GM23248 (cell line): ENCODE measurements around the gene RIC1. TPM values are rescaled to one million over a fixed set of nuclear protein-coding genes. Genes with fewer than 3 reads are reported as not detected.
"Not testable (repeated sequence)": the region's sequence is repeated elsewhere in the genome, so short reads cannot be mapped to it uniquely, and the experiment has no call there.

Experiments used
- DNase-seq: peaks from one replicate; pipeline ENCODE4 v3.0.0-alpha.2; 2015
- H2AFZ ChIP-seq: fragments of 200-600 bp; sonication (generic); 2 replicates; pipeline ENCODE4 v1.6.1; 2016; ENCODE audit warnings: antibody characterized with exemption
- H3F3A ChIP-seq: fragments of 200-600 bp; sonication (generic); 2 replicates; pipeline ENCODE4 v1.6.1; 2016; ENCODE audit warnings: mild to moderate bottlenecking, antibody characterized with exemption, mixed run types; ENCODE audit not compliant: insufficient read depth
- H3K27ac ChIP-seq: fragments of 200-600 bp; sonication (generic); 2 replicates; pipeline ENCODE4 v1.5.1; 2016; ENCODE audit warnings: mild to moderate bottlenecking
- H3K27me3 ChIP-seq: fragments of 200-600 bp; sonication (generic); replicated peaks from 2 replicates; pipeline ENCODE4 v1.6.1; 2016; ENCODE audit warnings: mild to moderate bottlenecking; ENCODE audit not compliant: insufficient read depth
- H3K36me3 ChIP-seq: fragments of 200-600 bp; sonication (generic); 2 replicates; pipeline ENCODE4 v1.6.1; 2016; ENCODE audit warnings: low read depth, mild to moderate bottlenecking
- H3K4me1 ChIP-seq: fragments of 200-600 bp; sonication (generic); 2 replicates; pipeline ENCODE4 v1.6.1; 2016; ENCODE audit warnings: mild to moderate bottlenecking; ENCODE audit not compliant: insufficient read depth
- H3K4me2 ChIP-seq: fragments of 200-600 bp; sonication (generic); one replicate; pipeline ENCODE4 v1.6.1; 2016; ENCODE audit warnings: mild to moderate bottlenecking; ENCODE audit not compliant: unreplicated experiment
- H3K4me3 ChIP-seq: fragments of 200-600 bp; sonication (generic); 2 replicates; pipeline ENCODE4 v1.5.1; 2016; ENCODE audit warnings: mild to moderate bottlenecking
- H3K79me2 ChIP-seq: fragments of 200-600 bp; sonication (generic); 2 replicates; pipeline ENCODE4 v1.6.1; 2016; ENCODE audit warnings: mild to moderate bottlenecking; ENCODE audit not compliant: insufficient read depth
- H3K9ac ChIP-seq: fragments of 200-600 bp; sonication (generic); 2 replicates; pipeline ENCODE4 v1.6.1; 2016; ENCODE audit warnings: mild to moderate bottlenecking
- H3K9me2 ChIP-seq: fragments of 200-600 bp; sonication (generic); 2 replicates; pipeline ENCODE4 v1.6.1; 2016; ENCODE audit warnings: mixed run types, mild to moderate bottlenecking, moderate library complexity; ENCODE audit not compliant: insufficient read depth
- H3K9me3 ChIP-seq: fragments of 200-600 bp; sonication (generic); one replicate; pipeline ENCODE4 v1.6.1; 2017; ENCODE audit warnings: low read depth
- H4K20me1 ChIP-seq: fragments of 200-600 bp; sonication (generic); 2 replicates; pipeline ENCODE4 v1.6.0; 2016; ENCODE audit not compliant: insufficient read depth
- EZH2 ChIP-seq: fragments of 200-600 bp; sonication (generic); IDR thresholded peaks from 2 replicates; pipeline ENCODE4 v1.6.1; 2018; ENCODE audit warnings: antibody characterized with exemption, mild to moderate bottlenecking; ENCODE audit not compliant: insufficient read depth, poor library complexity, severe bottlenecking
- EZH2phosphoT487 ChIP-seq: fragments of 200-600 bp; sonication (generic); IDR thresholded peaks from 2 replicates; pipeline ENCODE4 v1.6.1; 2018; ENCODE audit warnings: antibody characterized with exemption, moderate library complexity, mild to moderate bottlenecking, low read depth; ENCODE audit not compliant: insufficient read depth
- WGBS, 2 experiments: methylation state at CpG; one replicate each; pipeline ENCODE4 v1.1.6; 2015 to 2017; ENCODE audit warnings: low lambda C conversion rate in 2 of 2, low coverage in 1 of 2; ENCODE audit errors: missing lambda C conversion rate in 2 of 2; 5-methylcytosine and 5-hydroxymethylcytosine counted together
- in situ Hi-C: fragments of 300-500 bp; cut with MboI; formaldehyde crosslinking; loops from 2 replicates; pipeline ENCODE4 v1.15.0; 2020
- polyA plus RNA-seq: library from polyadenylated mRNA; unstranded; fragments of >200 nt; fragmentation: Nextera tagmentation; extraction: Ambion mirVana; gene quantifications from 2 replicates; pipeline ENCODE4 v1.2.1, GENCODE V29; 2016
- total RNA-seq: library from RNA; depleted of rRNA; stranded (reverse); fragments of >200 nt; shearing (Covaris generic); gene quantifications from 2 replicates; pipeline ENCODE4 v1.2.3, GENCODE V29; 2014

Gene RIC1
- total and polyA plus RNA-seq, 2 experiments from 2014 or later, result 13.0 to 48.7 TPM

DNA sequence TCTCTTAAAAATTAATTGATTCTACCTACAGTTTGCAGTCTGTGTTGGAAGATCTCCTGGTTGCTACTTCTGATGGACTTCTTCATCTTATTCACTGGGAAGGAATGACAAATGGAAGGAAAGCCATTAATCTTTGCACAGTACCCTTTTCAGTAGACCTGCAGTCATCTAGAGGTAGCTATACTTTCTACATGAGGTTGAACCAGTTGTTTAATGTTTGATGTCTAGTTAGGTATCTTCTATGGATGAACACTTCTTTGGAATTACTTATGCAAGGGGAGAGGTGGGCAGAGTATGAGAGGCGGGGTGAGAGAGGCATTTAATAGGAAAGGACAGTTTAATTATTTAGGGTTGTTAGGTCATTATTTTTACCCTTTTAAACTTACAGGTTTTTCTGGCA is 91.2 kb downstream of the RIC1 start:
- no peak overlapping the region for H2AFZ ChIP-seq
- H3K4me3 ChIP-seq, result no peak overlapping the region
- no peak for DNase-seq
- TF ChIP-seq EZH2phosphoT487 (no peak), EZH2 (no peak)
- no peak overlapping the region for H3K27ac ChIP-seq
- H3F3A ChIP-seq, result peaks cover 27% of the 10 kb centered on the region
- 95 to 100% methylated on average over 1 of the region's 1 CpG for WGBS, 2 experiments
- H3K9ac ChIP-seq, result no peak overlapping the region
- H3K9me3 ChIP-seq, result no peaks in the 10 kb centered on the region
- H3K4me2 ChIP-seq, result peak overlapping the region; percentile 60
- in situ Hi-C loops, result no loop called here
- peaks cover 42% of the 10 kb centered on the region for H3K36me3 ChIP-seq
- H3K79me2 ChIP-seq, result peaks cover 40% of the 10 kb centered on the region
- no peaks in the 10 kb centered on the region for H3K27me3 ChIP-seq
- no peaks in the 10 kb centered on the region for H4K20me1 ChIP-seq
- no peaks in the 10 kb centered on the region for H3K9me2 ChIP-seq
- H3K4me1 ChIP-seq, result peaks cover 28% of the 10 kb centered on the region

DNA sequence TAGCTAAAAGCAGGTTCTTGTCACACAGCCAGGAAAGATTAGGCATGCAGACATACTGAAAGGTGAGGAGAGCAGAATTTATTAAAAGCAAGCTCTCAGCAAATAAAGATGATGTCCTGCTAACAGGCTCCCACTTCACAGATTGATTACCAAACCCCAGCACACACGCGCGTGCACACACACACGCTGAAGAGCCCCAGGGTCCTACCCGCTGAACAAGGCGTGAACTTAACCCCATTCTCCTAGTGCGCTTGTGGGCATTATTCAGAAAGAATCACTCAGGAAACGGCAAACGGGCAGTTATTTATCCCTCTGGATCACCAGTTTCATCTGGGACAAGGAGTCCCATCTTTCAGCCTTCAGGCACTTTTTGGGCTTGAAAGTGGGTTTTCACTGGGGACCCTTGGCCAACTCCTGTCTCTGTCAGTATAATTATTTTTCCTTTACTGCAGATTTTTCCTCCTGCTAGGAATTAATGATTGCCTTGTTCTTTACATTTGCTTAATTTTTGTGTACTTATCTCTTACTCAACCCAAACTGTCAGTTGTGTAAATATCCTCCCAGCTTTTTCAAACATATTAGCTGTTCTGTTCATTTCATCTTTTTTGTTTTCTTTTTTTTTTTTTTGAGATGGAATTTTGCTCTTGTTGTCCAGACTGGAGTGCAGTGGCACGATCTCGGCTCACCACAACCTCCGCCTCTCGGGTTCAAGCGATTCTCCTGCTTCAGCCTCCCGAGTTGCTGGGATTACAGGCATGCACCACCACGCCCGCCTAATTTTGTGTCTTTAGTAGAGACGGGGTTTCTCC is 92.6 kb downstream of the RIC1 start:
- Histone ChIP-seq H3K4me3 (no peak overlapping the region), H3K27ac (no peak overlapping the region), H3K4me2 (no peak overlapping the region), H3K4me1 (peaks cover 26% of the 10 kb centered on the region), H3F3A (peaks cover 27% of the 10 kb centered on the region), H2AFZ (no peak overlapping the region), H3K79me2 (peaks cover 44% of the 10 kb centered on the region), H3K9me3 (no peaks in the 10 kb centered on the region), H3K9ac (no peak overlapping the region), H3K27me3 (no peaks in the 10 kb centered on the region), H4K20me1 (no peaks in the 10 kb centered on the region), H3K9me2 (no peaks in the 10 kb centered on the region), H3K36me3 (peaks cover 35% of the 10 kb centered on the region; the same call in 1 of the 2 replicates)
- in situ Hi-C loops, result no loop called here
- TF ChIP-seq EZH2phosphoT487 (no peak), EZH2 (no peak)
- WGBS, 2 experiments, result 96% methylated on average over 18 of the region's 18 CpGs
- DNase-seq, result no peak

DNA sequence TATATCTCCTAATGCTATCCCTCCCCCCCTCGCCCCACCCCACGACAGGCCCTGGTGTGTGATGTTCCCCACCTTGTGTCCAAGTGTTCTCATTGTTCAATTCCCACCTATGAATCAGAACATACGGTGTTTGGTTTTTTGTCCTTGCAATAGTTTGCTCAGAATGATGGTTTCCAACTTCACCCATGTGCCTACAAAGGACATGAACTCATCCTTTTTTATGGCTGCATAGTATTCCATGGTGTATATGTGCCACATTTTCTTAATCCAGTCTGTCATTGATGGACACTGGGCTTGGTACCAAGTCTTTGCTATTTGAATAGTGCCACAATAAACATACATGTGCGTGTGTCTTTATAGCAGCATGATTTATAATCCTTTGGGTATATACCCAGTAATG is 93.8 kb downstream of the RIC1 start:
- Histone ChIP-seq H3K79me2 (peaks cover 44% of the 10 kb centered on the region), H3K36me3 (peaks cover 36% of the 10 kb centered on the region; the same call in 1 of the 2 replicates)
- in situ Hi-C loops, result not testable (repeated sequence)

DNA sequence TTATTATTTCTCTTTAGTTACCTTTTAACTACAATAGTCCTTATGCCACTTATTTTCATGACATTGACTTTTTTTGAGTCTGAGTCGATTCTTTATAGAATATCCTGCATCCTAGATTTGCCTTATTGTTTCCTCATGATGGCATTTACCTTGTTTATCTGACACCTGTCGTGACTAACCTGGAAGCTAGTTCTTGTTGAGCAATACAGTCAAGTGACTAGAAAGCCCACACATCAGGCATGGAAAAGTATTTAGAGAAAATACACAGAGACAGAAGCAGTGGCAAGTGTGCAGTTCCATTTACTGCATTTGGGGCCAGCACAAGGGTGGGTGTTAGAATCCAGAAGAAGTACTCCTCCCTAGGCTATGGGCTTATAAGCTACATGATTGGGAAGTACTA is 106.2 kb downstream of the RIC1 start:
- Histone ChIP-seq H2AFZ (no peak overlapping the region), H3K4me1 (no peaks in the 10 kb centered on the region), H3K4me2 (no peak overlapping the region), H3K4me3 (no peak overlapping the region), H3K27me3 (no peaks in the 10 kb centered on the region), H4K20me1 (no peaks in the 10 kb centered on the region), H3K9ac (no peak overlapping the region), H3K9me3 (no peaks in the 10 kb centered on the region), H3K36me3 (peaks cover 14% of the 10 kb centered on the region; the same call in 1 of the 2 replicates), H3K27ac (no peak overlapping the region), H3K9me2 (no peaks in the 10 kb centered on the region), H3F3A (no peaks in the 10 kb centered on the region), H3K79me2 (peaks cover 7% of the 10 kb centered on the region)
- in situ Hi-C loops, result no loop called here
- TF ChIP-seq EZH2phosphoT487 (no peak), EZH2 (no peak)
- WGBS, 2 experiments, result 100% methylated on average over 2 of the region's 2 CpGs
- DNase-seq, result no peak

More for the DNA sequence above, 93.8 kb downstream of the RIC1 start:
- not testable (repeated sequence) for DNase-seq, H3K27ac ChIP-seq, H3K4me2 ChIP-seq, H3K9ac ChIP-seq, H4K20me1 ChIP-seq, H3K9me2 ChIP-seq, H2AFZ ChIP-seq, H3K27me3 ChIP-seq, H3K9me3 ChIP-seq, H3K4me3 ChIP-seq
- WGBS, 2 experiments, result 95 to 98% methylated on average over 4 of the region's 4 CpGs
- Histone ChIP-seq H3F3A (peaks cover 27% of the 10 kb centered on the region), H3K4me1 (peaks cover 26% of the 10 kb centered on the region)
